Gastroesophageal sphincter (tissue), 4 donors: ENCODE data around the gene DLK2. TPM values are rescaled to one million over a fixed set of nuclear protein-coding genes. Genes with fewer than 3 reads are reported as not detected.

ENCODE experiments used
- ATAC-seq: fragments of 150-250 bp; one replicate; pipeline ENCODE4 v1.9.1; 2016; ENCODE audit warnings: mild to moderate bottlenecking, moderate library complexity
- H3K27ac ChIP-seq, 4 donors: fragments of 200-600 bp; sonication (generic) in 3 of 4; 1 replicate in 3 of 4; 2 replicates in 1 of 4; pipeline ENCODE4 v1.5.1; 2016 to 2019
- H3K27me3 ChIP-seq: fragments of 200-600 bp; sonication (generic); one replicate; pipeline ENCODE4 v1.5.1; 2019
- H3K36me3 ChIP-seq, 2 donors: fragments of 200-600 bp; sonication (generic); one replicate each; pipeline ENCODE4 v1.5.1; 2019; ENCODE audit warnings: control low read depth in 1 of 2
- H3K4me1 ChIP-seq, 3 donors: fragments of 200-600 bp; sonication (generic); 1 replicate in 2 of 3; 2 replicates in 1 of 3; pipeline ENCODE4 v1.5.1; 2016 to 2019; ENCODE audit warnings: control low read depth in 2 of 3
- H3K4me3 ChIP-seq, 2 donors: fragments of 200-600 bp; sonication (generic); one replicate each; pipeline ENCODE4 v1.5.1; 2019; ENCODE audit warnings: mild to moderate bottlenecking in 1 of 2, moderate library complexity in 1 of 2
- H3K9me3 ChIP-seq, 3 donors: fragments of 200-600 bp; sonication (generic); one replicate each; pipeline ENCODE4 v1.5.1; 2017 to 2019; ENCODE audit warnings: control low read depth in 2 of 3
- EP300 ChIP-seq: sonication (generic); formaldehyde crosslinking; IDR thresholded peaks from one replicate; pipeline ENCODE4 v1.6.1; 2017; ENCODE audit warnings: antibody characterized with exemption, mild to moderate bottlenecking
- POLR2A ChIP-seq, 2 donors: fragments of 450-650 bp; IDR thresholded peaks; one replicate each; pipeline ENCODE4 v1.6.1; 2017; ENCODE audit warnings: antibody characterized with exemption in 2 of 2, mild to moderate bottlenecking in 2 of 2, moderate library complexity in 1 of 2
- POLR2AphosphoS5 ChIP-seq: sonication (generic); formaldehyde crosslinking; IDR thresholded peaks from one replicate; pipeline ENCODE4 v1.6.1; 2017; ENCODE audit warnings: antibody characterized with exemption
- WGBS, 2 donors: methylation state at CpG; one replicate each; pipeline ENCODE4 v1.1.5; 2018; ENCODE audit warnings: low coverage in 1 of 2; 5-methylcytosine and 5-hydroxymethylcytosine counted together
- total RNA-seq, 4 donors: library from RNA; depleted of rRNA; stranded (reverse); fragments of >200 nt; gene quantifications; one replicate each; pipeline ENCODE4 v1.1.0, GENCODE V29; 2016
- TF ChIP-seq, protein P1 (sequence below), 4 experiments: fragments of 200-600 bp in 2 of 4; fragments of 450-650 bp in 2 of 4; sonication (generic) in 1 of 4; IDR thresholded peaks; one replicate each; pipeline ENCODE4 v1.5.1; 2017 to 2019; ENCODE audit warnings: antibody characterized with exemption in 4 of 4, mild to moderate bottlenecking in 2 of 4, moderate library complexity in 2 of 4

DLK2 gene
- total RNA-seq, 4 donors from 2014 or later: 0.54 TPM; not detected in 3

DNA sequence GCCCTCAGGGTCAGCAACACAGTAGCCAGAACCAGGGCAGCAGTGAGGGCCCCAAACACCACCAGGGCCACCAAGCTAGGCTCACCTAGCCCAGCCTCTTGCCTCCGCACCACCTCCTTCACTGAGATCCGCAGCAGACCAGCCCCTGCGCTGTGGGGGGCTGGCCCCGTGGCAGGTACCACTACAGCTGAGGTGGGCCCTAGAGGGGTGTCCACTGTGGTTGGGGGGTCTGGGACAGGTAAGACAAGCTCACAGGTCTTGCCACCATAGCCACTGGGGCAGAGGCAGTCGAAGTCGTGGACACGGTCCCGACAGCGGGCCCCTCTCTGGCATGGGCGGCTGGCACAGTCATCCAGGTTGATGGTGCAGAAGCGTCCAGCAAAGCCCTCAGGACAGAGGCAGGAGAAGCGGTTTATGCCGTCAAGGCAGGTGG is 4.6 kb downstream of the DLK2 start:
- no peak for ATAC-seq
- peaks cover 0 to 17% (median 3%) of the 10 kb centered on the region in 3 donors for H3K4me1 ChIP-seq
- WGBS, 2 donors: 90 to 100% methylated on average over 1 to 2 of the region's 13 CpGs
- peaks cover 0 to 10% (median 0%) of the 10 kb centered on the region in 3 donors for H3K9me3 ChIP-seq
- H3K27ac ChIP-seq: no peak overlapping the region
- TF ChIP-seq, protein P1, sequence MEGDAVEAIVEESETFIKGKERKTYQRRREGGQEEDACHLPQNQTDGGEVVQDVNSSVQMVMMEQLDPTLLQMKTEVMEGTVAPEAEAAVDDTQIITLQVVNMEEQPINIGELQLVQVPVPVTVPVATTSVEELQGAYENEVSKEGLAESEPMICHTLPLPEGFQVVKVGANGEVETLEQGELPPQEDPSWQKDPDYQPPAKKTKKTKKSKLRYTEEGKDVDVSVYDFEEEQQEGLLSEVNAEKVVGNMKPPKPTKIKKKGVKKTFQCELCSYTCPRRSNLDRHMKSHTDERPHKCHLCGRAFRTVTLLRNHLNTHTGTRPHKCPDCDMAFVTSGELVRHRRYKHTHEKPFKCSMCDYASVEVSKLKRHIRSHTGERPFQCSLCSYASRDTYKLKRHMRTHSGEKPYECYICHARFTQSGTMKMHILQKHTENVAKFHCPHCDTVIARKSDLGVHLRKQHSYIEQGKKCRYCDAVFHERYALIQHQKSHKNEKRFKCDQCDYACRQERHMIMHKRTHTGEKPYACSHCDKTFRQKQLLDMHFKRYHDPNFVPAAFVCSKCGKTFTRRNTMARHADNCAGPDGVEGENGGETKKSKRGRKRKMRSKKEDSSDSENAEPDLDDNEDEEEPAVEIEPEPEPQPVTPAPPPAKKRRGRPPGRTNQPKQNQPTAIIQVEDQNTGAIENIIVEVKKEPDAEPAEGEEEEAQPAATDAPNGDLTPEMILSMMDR (IDR thresholded peaks at IDR 0.05): no peak
- TF ChIP-seq POLR2AphosphoS5 (no peak), POLR2A (IDR thresholded peaks at IDR 0.05) (no peak), EP300 (no peak)
- H3K36me3 ChIP-seq: peaks cover 0 to 78% of the 10 kb centered on the region in 2 donors
- H3K4me3 ChIP-seq: no peak overlapping the region
- peaks cover 16% of the 10 kb centered on the region for H3K27me3 ChIP-seq

DNA sequence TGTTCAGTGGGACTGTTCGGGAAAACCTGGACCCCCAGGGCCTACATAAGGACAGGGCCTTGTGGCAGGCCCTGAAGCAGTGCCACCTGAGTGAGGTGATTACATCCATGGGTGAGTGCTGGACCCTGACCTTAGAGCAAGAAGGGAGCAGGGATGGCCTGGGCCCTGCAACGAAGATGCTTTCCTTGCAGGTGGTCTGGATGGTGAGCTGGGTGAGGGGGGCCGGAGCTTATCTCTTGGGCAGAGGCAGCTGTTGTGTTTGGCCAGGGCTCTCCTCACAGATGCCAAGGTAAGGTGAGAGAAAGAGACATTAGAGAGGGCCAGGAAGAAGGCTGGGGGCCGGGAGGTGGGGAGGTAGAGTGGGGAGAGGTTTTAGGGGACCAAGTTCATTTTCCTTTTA is 6.4 kb downstream of the DLK2 start:
- no peak overlapping the region for H3K4me3 ChIP-seq
- no peaks in the 10 kb centered on the region for H3K9me3 ChIP-seq
- no peaks in the 10 kb centered on the region for H3K4me1 ChIP-seq
- H3K36me3 ChIP-seq: peaks cover 0 to 96% of the 10 kb centered on the region in 2 donors
- TF ChIP-seq POLR2A (IDR thresholded peaks at IDR 0.05) (no peak), EP300 (no peak), POLR2AphosphoS5 (no peak)
- TF ChIP-seq, protein P1 (IDR thresholded peaks at IDR 0.05): no peak
- no peak overlapping the region for H3K27ac ChIP-seq
- no peaks in the 10 kb centered on the region for H3K27me3 ChIP-seq
- no peak for ATAC-seq
- WGBS, 2 donors: 93% methylated on average over 2 of the region's 4 CpGs; no CpG with 5 or more reads in 1 of the 2 donors

DNA sequence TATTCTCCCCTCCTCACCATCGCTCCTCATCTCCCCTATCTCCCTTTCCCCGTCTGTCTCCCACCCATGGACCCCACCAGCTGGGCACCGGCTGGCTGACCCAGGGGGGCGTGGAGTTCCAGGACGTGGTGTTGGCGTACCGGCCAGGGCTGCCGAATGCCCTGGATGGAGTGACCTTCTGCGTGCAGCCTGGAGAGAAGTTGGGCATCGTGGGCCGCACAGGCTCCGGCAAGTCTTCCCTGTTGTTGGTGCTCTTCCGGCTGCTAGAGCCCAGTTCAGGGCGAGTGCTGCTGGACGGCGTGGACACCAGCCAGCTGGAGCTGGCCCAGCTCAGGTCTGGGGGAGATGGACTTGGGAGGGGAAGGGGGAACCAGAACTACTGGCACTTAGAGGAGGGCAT is 7.7 kb downstream of the DLK2 start:
- Histone ChIP-seq H3K4me1 (no peaks in the 10 kb centered on the region), H3K36me3 (peaks cover 0 to 100% of the 10 kb centered on the region in 2 donors), H3K9me3 (no peaks in the 10 kb centered on the region), H3K27me3 (no peaks in the 10 kb centered on the region), H3K27ac (no peak overlapping the region), H3K4me3 (no peak overlapping the region)
- no peak for ATAC-seq
- WGBS, 2 donors: 100% methylated on average over 1 of the region's 16 CpGs; no CpG with 5 or more reads in 1 of the 2 donors
- TF ChIP-seq, protein P1 (IDR thresholded peaks at IDR 0.05): no peak
- TF ChIP-seq EP300 (no peak), POLR2A (IDR thresholded peaks at IDR 0.05) (no peak), POLR2AphosphoS5 (no peak)

DNA sequence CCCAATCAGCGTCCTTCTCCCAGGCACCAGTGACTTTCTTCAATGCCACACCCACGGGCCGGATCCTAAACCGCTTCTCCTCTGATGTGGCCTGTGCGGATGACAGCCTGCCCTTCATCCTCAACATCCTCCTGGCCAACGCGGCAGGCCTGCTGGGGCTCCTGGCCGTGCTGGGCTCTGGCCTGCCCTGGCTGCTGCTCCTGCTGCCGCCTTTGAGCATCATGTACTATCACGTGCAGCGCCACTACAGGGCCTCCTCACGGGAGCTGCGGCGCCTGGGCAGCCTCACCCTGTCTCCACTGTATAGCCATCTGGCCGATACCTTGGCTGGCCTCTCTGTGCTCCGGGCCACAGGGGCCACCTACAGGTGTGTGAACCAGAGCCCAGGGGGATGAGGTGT is 9.8 kb downstream of the DLK2 start:
- no peak overlapping the region for H3K27ac ChIP-seq
- H3K9me3 ChIP-seq: no peaks in the 10 kb centered on the region
- H3K4me3 ChIP-seq: no peak overlapping the region
- no peaks in the 10 kb centered on the region for H3K27me3 ChIP-seq
- H3K4me1 ChIP-seq: no peaks in the 10 kb centered on the region
- TF ChIP-seq, protein P1 (IDR thresholded peaks at IDR 0.05): no peak
- TF ChIP-seq POLR2A (IDR thresholded peaks at IDR 0.05) (no peak), POLR2AphosphoS5 (no peak), EP300 (no peak)
- peaks cover 0 to 100% of the 10 kb centered on the region in 2 donors for H3K36me3 ChIP-seq
- ATAC-seq: no peak
- 76% methylated on average over 9 of the region's 16 CpGs; no CpG with 5 or more reads in 1 of the 2 donors for WGBS, 2 donors

DNA sequence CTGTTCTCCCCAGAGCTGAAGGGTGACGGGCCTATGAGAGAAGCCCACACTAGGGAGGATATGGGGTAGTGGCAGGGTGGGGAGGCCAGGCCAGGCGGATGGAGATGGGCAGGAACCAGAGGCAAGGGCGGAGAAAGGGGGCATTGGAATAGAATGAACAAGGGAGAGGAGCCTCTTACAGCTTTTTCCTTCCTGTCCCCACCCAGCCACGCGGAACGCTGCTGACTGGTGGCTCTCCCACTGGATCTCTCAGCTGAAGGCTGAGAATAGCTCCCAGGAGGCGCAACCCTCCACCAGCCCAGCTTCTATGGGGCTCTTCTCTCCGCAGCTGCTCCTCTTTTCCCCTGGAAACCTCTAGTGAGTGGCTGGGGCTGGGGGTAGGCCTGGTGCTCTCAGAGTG is 10.8 kb downstream of the DLK2 start:
- Histone ChIP-seq H3K4me3 (no peak overlapping the region), H3K4me1 (no peaks in the 10 kb centered on the region), H3K27me3 (no peaks in the 10 kb centered on the region), H3K36me3 (peaks cover 0 to 99% of the 10 kb centered on the region in 2 donors), H3K9me3 (no peaks in the 10 kb centered on the region), H3K27ac (no peak overlapping the region)
- WGBS, 2 donors: 63 to 78% methylated on average over 2 to 7 of the region's 8 CpGs
- TF ChIP-seq POLR2AphosphoS5 (no peak), POLR2A (IDR thresholded peaks at IDR 0.05) (no peak), EP300 (no peak)
- TF ChIP-seq, protein P1 (IDR thresholded peaks at IDR 0.05): no peak
- no peak for ATAC-seq
